ENCODE measurements around the gene SDK1.

Gene SDK1

DNA sequence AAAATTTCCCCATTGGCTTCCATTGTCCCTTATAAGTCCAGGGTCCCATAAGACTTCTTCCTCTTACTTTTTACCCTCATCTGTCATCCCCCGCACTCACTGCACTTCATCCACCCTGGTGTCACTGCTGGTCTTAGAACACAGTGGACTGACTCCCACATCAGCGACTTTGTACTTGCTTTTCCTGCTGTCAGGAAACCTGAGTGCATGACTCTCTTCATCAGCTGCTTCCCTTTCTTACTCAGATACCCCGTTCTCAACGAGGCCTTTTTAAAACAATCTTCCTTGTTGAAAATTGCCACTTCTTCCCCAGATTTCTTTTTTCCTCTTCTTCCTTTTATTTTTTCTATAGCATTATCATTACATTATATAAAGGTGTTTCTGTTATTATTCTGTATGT, 305.4 kb downstream of the SDK1 start:
- TF ChIP-seq HDGF (IDR thresholded peaks at IDR 0.05; ENCODE audit: borderline replicate concordance): no peak
- TF ChIP-seq ZNF384 (IDR thresholded peaks at IDR 0.05): no peak
- TF ChIP-seq TARDBP (IDR thresholded peaks at IDR 0.05): no peak
- no peak for TF ChIP-seq BHLHE40 (IDR thresholded peaks at IDR 0.05; ENCODE audit: borderline replicate concordance)
- TF ChIP-seq CTBP1 (IDR thresholded peaks at IDR 0.05; ENCODE audit: borderline replicate concordance): no peak
- TF ChIP-seq ELF4 (IDR thresholded peaks at IDR 0.05): no peak
- TF ChIP-seq FOXM1 (IDR thresholded peaks at IDR 0.05; ENCODE audit: borderline replicate concordance): no peak
- TF ChIP-seq L3MBTL2 (conservative IDR thresholded peaks at IDR 0.05): no peak
- TF ChIP-seq, protein P1, sequence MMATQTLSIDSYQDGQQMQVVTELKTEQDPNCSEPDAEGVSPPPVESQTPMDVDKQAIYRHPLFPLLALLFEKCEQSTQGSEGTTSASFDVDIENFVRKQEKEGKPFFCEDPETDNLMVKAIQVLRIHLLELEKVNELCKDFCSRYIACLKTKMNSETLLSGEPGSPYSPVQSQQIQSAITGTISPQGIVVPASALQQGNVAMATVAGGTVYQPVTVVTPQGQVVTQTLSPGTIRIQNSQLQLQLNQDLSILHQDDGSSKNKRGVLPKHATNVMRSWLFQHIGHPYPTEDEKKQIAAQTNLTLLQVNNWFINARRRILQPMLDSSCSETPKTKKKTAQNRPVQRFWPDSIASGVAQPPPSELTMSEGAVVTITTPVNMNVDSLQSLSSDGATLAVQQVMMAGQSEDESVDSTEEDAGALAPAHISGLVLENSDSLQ (IDR thresholded peaks at IDR 0.05): no peak
- TF ChIP-seq LEF1 (IDR thresholded peaks at IDR 0.05; ENCODE audit: borderline replicate concordance): no peak
- TF ChIP-seq ARNT (IDR thresholded peaks at IDR 0.05): no peak
- TF ChIP-seq SUZ12 (IDR thresholded peaks at IDR 0.05): no peak
- TF ChIP-seq FOXA1 (IDR thresholded peaks at IDR 0.05): no peak
- no peak for TF ChIP-seq SP1 (IDR thresholded peaks at IDR 0.05)
- POLR2A ChIA-PET: no interaction called here
- DNase-seq (ENCODE audit: extremely low spot score): no peak
- CTCF ChIA-PET: interaction anchor here (0.9 kb wide), 1 partner anchor 22 kb away, joined by 3 read pairs; no protein-coding TSS in a partner anchor

DNA sequence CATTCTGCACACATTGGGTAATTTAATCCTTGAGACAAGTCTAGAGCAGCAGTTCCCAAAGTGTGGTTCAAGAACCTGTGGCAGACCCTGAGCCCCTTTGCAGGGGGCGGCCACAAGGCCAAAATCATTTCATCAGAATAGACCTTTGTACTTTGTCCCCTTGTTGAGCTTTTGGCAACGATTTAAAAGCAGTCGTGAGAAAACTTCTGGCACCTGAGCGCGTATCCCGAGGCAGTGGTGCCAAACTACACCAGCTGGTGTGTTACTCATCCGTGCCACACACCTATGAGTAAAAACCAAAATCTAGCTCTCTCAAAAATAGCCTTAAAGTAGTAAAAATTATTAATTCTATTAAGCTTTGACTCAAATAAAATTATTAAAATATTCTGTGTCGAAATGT, 306.8 kb downstream of the SDK1 start:
- ChIA-PET POLR2A (no interaction called here), CTCF (no interaction called here)
- DNase-seq (ENCODE audit: extremely low spot score): no peak
- TF ChIP-seq FOXA1 (IDR thresholded peaks at IDR 0.05): no peak
- no peak for TF ChIP-seq SP1 (IDR thresholded peaks at IDR 0.05)
- no peak for TF ChIP-seq TARDBP (IDR thresholded peaks at IDR 0.05)
- no peak for TF ChIP-seq ZNF384 (IDR thresholded peaks at IDR 0.05)
- TF ChIP-seq FOXK2 (IDR thresholded peaks at IDR 0.05): no peak
- TF ChIP-seq HDGF (IDR thresholded peaks at IDR 0.05; ENCODE audit: borderline replicate concordance): no peak

DNA sequence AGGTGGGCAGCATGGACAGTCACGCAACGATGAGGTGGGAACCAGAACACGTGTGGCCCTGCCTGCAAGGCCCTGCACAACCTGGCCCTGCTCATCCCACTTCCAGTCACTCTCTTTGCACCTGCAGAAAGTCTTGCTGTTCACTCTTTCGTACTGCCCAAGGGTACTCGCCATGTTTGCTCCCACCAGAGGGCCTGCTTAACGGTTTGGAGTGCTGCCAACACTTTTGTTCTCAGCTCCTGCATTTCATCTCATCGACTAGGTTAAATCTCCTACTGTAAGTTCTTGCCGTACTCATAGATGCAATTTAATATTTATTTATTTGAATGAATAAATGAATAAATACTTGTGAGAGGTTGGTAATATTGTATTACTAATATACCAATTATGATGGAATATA, 315.3 kb downstream of the SDK1 start:
- ChIA-PET POLR2A (no interaction called here), CTCF (no interaction called here)
- no peak for DNase-seq (ENCODE audit: extremely low spot score)
- TF ChIP-seq ELF4 (IDR thresholded peaks at IDR 0.05): no peak
- no peak for TF ChIP-seq ZNF384 (IDR thresholded peaks at IDR 0.05)
- no peak for TF ChIP-seq CTBP1 (IDR thresholded peaks at IDR 0.05; ENCODE audit: borderline replicate concordance)
- no peak for TF ChIP-seq L3MBTL2 (conservative IDR thresholded peaks at IDR 0.05)
- no peak for TF ChIP-seq BHLHE40 (IDR thresholded peaks at IDR 0.05; ENCODE audit: borderline replicate concordance)
- TF ChIP-seq TARDBP (IDR thresholded peaks at IDR 0.05): no peak
- no peak for TF ChIP-seq NFRKB (IDR thresholded peaks at IDR 0.05)
- TF ChIP-seq, protein P1 (IDR thresholded peaks at IDR 0.05): no peak

DNA sequence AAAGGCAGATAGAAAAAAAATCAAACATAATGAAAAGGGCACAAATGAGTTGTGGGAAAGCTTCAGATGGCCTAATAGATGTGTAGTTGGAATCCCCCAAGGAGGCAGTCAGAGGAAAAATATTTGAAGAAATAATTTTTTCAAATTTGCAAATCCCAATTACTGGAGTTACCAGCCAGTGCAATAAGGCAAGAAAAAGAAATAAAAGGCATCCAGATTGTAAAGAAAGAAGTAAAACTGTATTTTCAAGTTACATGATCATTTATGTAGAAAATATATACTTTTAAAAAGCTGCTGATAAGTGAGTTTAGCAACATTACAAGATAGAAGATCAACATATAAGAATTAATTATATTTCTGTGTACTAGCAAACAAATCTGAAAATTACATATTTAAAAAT, 329.0 kb downstream of the SDK1 start:
- CTCF ChIA-PET: no interaction called here
- POLR2A ChIA-PET: no interaction called here
- no peak for TF ChIP-seq SP1 (IDR thresholded peaks at IDR 0.05)
- no peak for TF ChIP-seq FOXA1 (IDR thresholded peaks at IDR 0.05)
- no peak for TF ChIP-seq SUZ12 (IDR thresholded peaks at IDR 0.05)
- TF ChIP-seq L3MBTL2 (conservative IDR thresholded peaks at IDR 0.05): no peak
- TF ChIP-seq TARDBP (IDR thresholded peaks at IDR 0.05): no peak
- no peak for TF ChIP-seq NFRKB (IDR thresholded peaks at IDR 0.05)
- TF ChIP-seq ELF4 (IDR thresholded peaks at IDR 0.05): no peak
- no peak for TF ChIP-seq FOXK2 (IDR thresholded peaks at IDR 0.05)
- TF ChIP-seq, protein P1 (IDR thresholded peaks at IDR 0.05): no peak
- TF ChIP-seq CTBP1 (IDR thresholded peaks at IDR 0.05; ENCODE audit: borderline replicate concordance): no peak
- TF ChIP-seq HDGF (IDR thresholded peaks at IDR 0.05; ENCODE audit: borderline replicate concordance): no peak
- TF ChIP-seq BHLHE40 (IDR thresholded peaks at IDR 0.05; ENCODE audit: borderline replicate concordance): no peak
- no peak for TF ChIP-seq LEF1 (IDR thresholded peaks at IDR 0.05; ENCODE audit: borderline replicate concordance)
- TF ChIP-seq ARNT (IDR thresholded peaks at IDR 0.05): no peak
- TF ChIP-seq ZNF384 (IDR thresholded peaks at IDR 0.05): no peak
- TF ChIP-seq FOXM1 (IDR thresholded peaks at IDR 0.05; ENCODE audit: borderline replicate concordance): no peak
- DNase-seq (ENCODE audit: extremely low spot score): no peak

DNA sequence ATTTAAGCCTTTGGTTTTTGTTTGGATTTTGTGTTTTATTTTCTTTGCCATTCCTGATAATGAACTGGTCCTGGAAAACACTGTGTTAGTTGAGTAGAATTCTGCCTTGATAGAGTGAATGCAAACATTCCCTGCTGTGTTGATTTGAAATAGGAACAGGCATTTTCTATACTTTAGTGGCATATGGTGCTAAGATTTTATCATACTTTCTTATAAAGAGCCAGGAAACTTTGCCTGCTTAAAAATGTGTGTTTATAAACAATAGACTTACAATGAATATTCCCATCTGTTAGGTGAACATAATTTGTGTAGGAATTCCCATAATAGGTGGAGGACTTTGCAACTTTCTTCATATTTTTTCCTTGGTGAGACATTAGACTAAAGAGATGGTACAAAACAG, 333.3 kb downstream of the SDK1 start:
- no peak for DNase-seq (ENCODE audit: extremely low spot score)
- ChIA-PET CTCF (no interaction called here), POLR2A (no interaction called here)
- TF ChIP-seq CTBP1 (IDR thresholded peaks at IDR 0.05; ENCODE audit: borderline replicate concordance): no peak
- TF ChIP-seq LEF1 (IDR thresholded peaks at IDR 0.05; ENCODE audit: borderline replicate concordance): no peak
- TF ChIP-seq ARNT (IDR thresholded peaks at IDR 0.05): no peak

DNA sequence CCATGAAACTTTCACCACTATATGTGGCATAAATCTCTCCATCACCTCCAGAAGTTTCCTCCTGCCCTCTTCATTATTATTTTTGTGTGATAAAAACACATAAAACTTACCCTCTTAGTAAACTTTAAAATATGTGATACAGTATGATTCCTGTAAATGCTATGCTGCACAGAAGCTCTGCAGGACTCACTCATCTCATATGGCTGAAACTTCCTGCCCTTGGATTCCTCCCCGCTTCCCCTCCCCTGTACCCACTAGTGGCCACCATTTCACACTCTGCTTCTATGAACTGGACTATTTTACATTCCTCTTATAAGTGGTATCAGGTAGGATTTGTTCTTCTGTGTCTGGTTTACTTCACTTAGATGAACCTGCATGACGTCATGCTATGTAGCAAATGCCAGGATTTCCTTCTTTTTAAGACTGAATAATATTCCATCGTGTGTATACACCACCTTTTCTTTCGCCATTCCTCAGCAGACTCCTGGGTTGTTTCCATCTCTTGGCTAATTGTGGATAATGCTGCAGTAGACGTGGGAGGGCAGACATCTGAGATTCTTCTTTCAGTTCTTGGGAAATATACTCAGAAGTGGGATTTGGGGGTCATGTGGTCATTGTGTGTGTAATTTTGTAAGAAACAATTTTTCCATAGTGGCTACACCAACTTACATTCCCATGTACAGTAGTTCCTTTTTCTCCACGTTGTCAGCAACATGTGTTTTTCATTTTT, 335.2 kb downstream of the SDK1 start:
- ChIA-PET POLR2A (no interaction called here), CTCF (no interaction called here)
- TF ChIP-seq CTBP1 (IDR thresholded peaks at IDR 0.05; ENCODE audit: borderline replicate concordance) (no peak), NFRKB (IDR thresholded peaks at IDR 0.05) (no peak), SUZ12 (IDR thresholded peaks at IDR 0.05) (no peak), L3MBTL2 (conservative IDR thresholded peaks at IDR 0.05) (no peak), BHLHE40 (IDR thresholded peaks at IDR 0.05; ENCODE audit: borderline replicate concordance) (no peak), LEF1 (IDR thresholded peaks at IDR 0.05; ENCODE audit: borderline replicate concordance) (no peak), ARNT (IDR thresholded peaks at IDR 0.05) (no peak), SP1 (IDR thresholded peaks at IDR 0.05) (no peak), ELF4 (IDR thresholded peaks at IDR 0.05) (no peak)
- TF ChIP-seq, protein P1 (IDR thresholded peaks at IDR 0.05): no peak
- no peak for DNase-seq (ENCODE audit: extremely low spot score)
